ENCODE measurements around the gene CNOT2. TPM values are rescaled to one million over a fixed set of nuclear protein-coding genes. Genes with fewer than 3 reads are reported as not detected.

Gene CNOT2
- total RNA-seq, 3 donors from 2014 or later (not counting 1 experiment from before 2014, with no cell fraction given) = 160 to 178 (median 173) TPM

GRCh38 chr12:70236990-70237389, 6.2 kb upstream of the CNOT2 start:
- Mint-ChIP-seq H3K4me1 (peaks cover 25 to 27% of the 10 kb centered on the region in 2 donors), H3K27me3 (ENCODE audit: low read depth in 2 of 2) (no peaks in the 10 kb centered on the region), H3K27ac (no peak overlapping the region), H3K9me3 (no peaks in the 10 kb centered on the region), H3K36me3 (peaks cover 15% of the 10 kb centered on the region), H3K4me3 (no peak overlapping the region)
- Histone ChIP-seq H3K9me3 (ENCODE audit: control insufficient read depth, insufficient read depth, low read length) (no peaks in the 10 kb centered on the region), H3K27me3 (ENCODE audit: control insufficient read depth, insufficient read depth, low read length) (no peaks in the 10 kb centered on the region), H3K4me1 (ENCODE audit: control insufficient read depth, insufficient read depth, low read length) (peaks cover 3% of the 10 kb centered on the region), H3K4me3 (ENCODE audit: low read length) (no peak overlapping the region), H3K36me3 (ENCODE audit: control insufficient read depth, insufficient read depth, low read length) (peaks cover 21% of the 10 kb centered on the region), H3K27ac (ENCODE audit: low read length) (no peak overlapping the region)
- intact Hi-C loops (cut with micrococcal nuclease) = no loop called here
- ATAC-seq (no peak), DNase-seq (no peak)
- no peak for TF ChIP-seq CTCF (IDR thresholded peaks at IDR 0.05)
- 89% methylated on average over 1 of the region's 1 CpG for WGBS (ENCODE audit: insufficient coverage)

- no peak for TF ChIP-seq CTCF (IDR thresholded peaks at IDR 0.05)
- Mint-ChIP-seq H3K4me3 (peak overlapping the region; percentile 39), H3K27ac (peak overlapping the region; percentile 99 to 100), H3K4me1 (peaks cover 51 to 52% of the 10 kb centered on the region in 2 donors), H3K36me3 (peaks cover 15% of the 10 kb centered on the region), H3K9me3 (no peaks in the 10 kb centered on the region), H3K27me3 (ENCODE audit: low read depth in 2 of 2) (no peaks in the 10 kb centered on the region)
- no peak overlapping the region for H3K4me3 ChIP-seq (ENCODE audit: low read length)
- H3K4me1 ChIP-seq (ENCODE audit: control insufficient read depth, insufficient read depth, low read length) = peaks cover 8% of the 10 kb centered on the region
- 89% methylated on average over 1 of the region's 1 CpG for WGBS (ENCODE audit: insufficient coverage)
- H3K27ac ChIP-seq (ENCODE audit: low read length) = peak overlapping the region; percentile 15
- H3K36me3 ChIP-seq (ENCODE audit: control insufficient read depth, insufficient read depth, low read length) = peaks cover 21% of the 10 kb centered on the region
- ATAC-seq (no peak), DNase-seq (peak in 1 of 2 donors; percentile 26)
- no peaks in the 10 kb centered on the region for H3K27me3 ChIP-seq (ENCODE audit: control insufficient read depth, insufficient read depth, low read length)
- no peaks in the 10 kb centered on the region for H3K9me3 ChIP-seq (ENCODE audit: control insufficient read depth, insufficient read depth, low read length)
- intact Hi-C loops (cut with micrococcal nuclease) = loop anchor here (5.0 kb wide), 4 partner anchors 67 to 1422 kb away; partner anchors contain the start of genes THAP2 and ZFC3H1
These were observed 2.6 kb upstream of the CNOT2 start for GRCh38 chr12:70240673-70241072.

DNA sequence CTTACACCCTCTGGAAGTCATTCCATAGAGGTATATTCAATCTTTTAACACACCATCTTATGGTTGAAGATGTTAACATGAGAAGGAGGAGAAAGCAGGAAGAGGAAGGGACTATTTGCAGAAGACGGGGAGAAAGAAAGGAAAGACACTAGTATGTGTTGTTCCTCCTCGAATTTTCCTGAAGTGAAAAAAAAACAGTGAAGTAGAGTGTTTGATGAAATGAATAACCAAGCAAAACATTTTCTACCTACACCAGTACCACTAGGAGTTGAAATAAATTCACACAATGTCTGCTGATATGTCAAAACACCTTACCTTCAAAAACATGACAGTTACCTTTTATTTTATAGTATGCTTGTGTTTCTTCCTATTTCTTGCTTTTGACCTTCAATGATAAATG, 1.4 kb upstream of the CNOT2 start:
- Histone ChIP-seq H3K27ac (ENCODE audit: low read length) (peak overlapping the region; percentile 96), H3K27me3 (ENCODE audit: control insufficient read depth, insufficient read depth, low read length) (no peaks in the 10 kb centered on the region), H3K9me3 (ENCODE audit: control insufficient read depth, insufficient read depth, low read length) (no peaks in the 10 kb centered on the region), H3K4me3 (ENCODE audit: low read length) (no peak overlapping the region), H3K4me1 (ENCODE audit: control insufficient read depth, insufficient read depth, low read length) (peaks cover 8% of the 10 kb centered on the region), H3K36me3 (ENCODE audit: control insufficient read depth, insufficient read depth, low read length) (peaks cover 21% of the 10 kb centered on the region)
- 42% methylated on average over 2 of the region's 2 CpGs for WGBS (ENCODE audit: insufficient coverage)
- ATAC-seq (no peak), DNase-seq (peak in 1 of 2 donors; percentile 10)
- peak overlapping the region; percentile 94 for H3K4me3 Mint-ChIP-seq
- TF ChIP-seq CTCF (IDR thresholded peaks at IDR 0.05) = no peak
- H3K27ac Mint-ChIP-seq = peak overlapping the region; percentile 99 to 100
- peaks cover 60 to 64% of the 10 kb centered on the region in 2 donors for H3K4me1 Mint-ChIP-seq
- no peaks in the 10 kb centered on the region for H3K27me3 Mint-ChIP-seq (ENCODE audit: low read depth in 2 of 2)
- peaks cover 15% of the 10 kb centered on the region for H3K36me3 Mint-ChIP-seq
- intact Hi-C loops (cut with micrococcal nuclease) = loop anchor here (5.0 kb wide), 4 partner anchors 65 to 1420 kb away; partner anchors contain the start of genes THAP2 and ZFC3H1
- no peaks in the 10 kb centered on the region for H3K9me3 Mint-ChIP-seq
